Tibial nerve (tissue), 4 donors: ENCODE measurements around the gene CFL1. TPM values are rescaled to one million over a fixed set of nuclear protein-coding genes. Genes with fewer than 3 reads are reported as not detected.

Experiments
- DNase-seq, 2 donors: peaks; one replicate each; pipeline ENCODE4 v3.0.0-alpha.2; 2019; ENCODE audit warnings: low spot score in 2 of 2
- H3K27ac ChIP-seq, 4 donors: fragments of 200-600 bp; sonication (generic) in 3 of 4; one replicate each; pipeline ENCODE4 v1.5.1; 2017 to 2019; ENCODE audit warnings: mild to moderate bottlenecking in 1 of 4
- H3K27me3 ChIP-seq, 2 donors: fragments of 200-600 bp; sonication (generic) in 1 of 2; one replicate each; pipeline versions ENCODE4 v1.5.1 to v1.6.0; 2017 to 2019
- H3K36me3 ChIP-seq, 3 donors: fragments of 200-600 bp; sonication (generic); one replicate each; pipeline ENCODE4 v1.5.1; 2018 to 2019
- H3K4me1 ChIP-seq, 4 donors: fragments of 200-600 bp; sonication (generic) in 3 of 4; one replicate each; pipeline ENCODE4 v1.5.1; 2017 to 2019
- H3K4me3 ChIP-seq, 4 donors: fragments of 200-600 bp; sonication (generic) in 3 of 4; one replicate each; pipeline ENCODE4 v1.5.1; 2017 to 2019; ENCODE audit warnings: mild to moderate bottlenecking in 1 of 4, moderate library complexity in 1 of 4
- H3K9me3 ChIP-seq, 4 donors: fragments of 200-600 bp; sonication (generic) in 3 of 4; one replicate each; pipeline ENCODE4 v1.5.1; 2017 to 2019
- CTCF ChIP-seq, 5 experiments: fragments of 200-600 bp in 3 of 5; fragments of 450-650 bp in 2 of 5; sonication (generic) in 3 of 5; IDR thresholded peaks; one replicate each; pipeline ENCODE4 v1.5.1; 2016 to 2019; ENCODE audit warnings: antibody characterized with exemption in 5 of 5, mild to moderate bottlenecking in 3 of 5, moderate library complexity in 2 of 5
- EP300 ChIP-seq, 2 donors: sonication (generic); formaldehyde crosslinking; IDR thresholded peaks; one replicate each; pipeline ENCODE4 v1.6.1; 2017; ENCODE audit warnings: antibody characterized with exemption in 2 of 2, mild to moderate bottlenecking in 1 of 2
- POLR2A ChIP-seq, 2 donors: fragments of 450-650 bp; IDR thresholded peaks; one replicate each; pipeline ENCODE4 v1.6.1; 2017; ENCODE audit warnings: antibody characterized with exemption in 2 of 2, mild to moderate bottlenecking in 2 of 2, moderate library complexity in 2 of 2
- WGBS, 2 donors: methylation state at CpG; one replicate each; pipeline ENCODE4 v1.1.5; 2018; 5-methylcytosine and 5-hydroxymethylcytosine counted together
- total RNA-seq, 4 donors: library from RNA; depleted of rRNA; stranded (reverse); fragments of >200 nt; gene quantifications; one replicate each; pipeline ENCODE4 v1.1.0, GENCODE V29; 2016

Gene CFL1
- total RNA-seq, 4 donors from 2014 or later, result 461 to 881 (median 580) TPM

- 57 to 69% methylated on average over 18 of the region's 18 CpGs for WGBS, 2 donors
- TF ChIP-seq POLR2A (IDR thresholded peaks at IDR 0.05) (no peak), CTCF (IDR thresholded peaks at IDR 0.05) (no peak), EP300 (IDR thresholded peaks at IDR 0.05) (no peak)
- Histone ChIP-seq H3K36me3 (no peaks in the 10 kb centered on the region), H3K9me3 (no peaks in the 10 kb centered on the region), H3K27ac (no peak overlapping the region), H3K4me3 (no peak overlapping the region), H3K27me3 (no peaks in the 10 kb centered on the region), H3K4me1 (peaks cover 0 to 23% (median 9%) of the 10 kb centered on the region in 4 donors)
- no peak for DNase-seq
Observed at GRCh38 chr11:65814131-65814985, 43.6 kb downstream of the CFL1 start.

GRCh38 chr11:65811764-65812475 lies 46.1 kb downstream of the CFL1 start:
- TF ChIP-seq CTCF (IDR thresholded peaks at IDR 0.05), result no peak
- no peak for TF ChIP-seq POLR2A (IDR thresholded peaks at IDR 0.05)
- TF ChIP-seq EP300 (IDR thresholded peaks at IDR 0.05), result no peak
- WGBS, 2 donors, result 49 to 62% methylated on average over 19 of the region's 19 CpGs
- Histone ChIP-seq H3K36me3 (no peaks in the 10 kb centered on the region), H3K9me3 (no peaks in the 10 kb centered on the region), H3K27me3 (no peaks in the 10 kb centered on the region), H3K27ac (no peak overlapping the region), H3K4me1 (peaks cover 0 to 10% (median 1%) of the 10 kb centered on the region in 4 donors), H3K4me3 (no peak overlapping the region)
- no peak for DNase-seq

- WGBS, 2 donors, result 81 to 87% methylated on average over 23 of the region's 23 CpGs
- Histone ChIP-seq H3K27me3 (peaks cover 0 to 11% of the 10 kb centered on the region in 2 donors), H3K4me3 (no peak overlapping the region), H3K36me3 (no peaks in the 10 kb centered on the region), H3K9me3 (no peaks in the 10 kb centered on the region), H3K27ac (no peak overlapping the region), H3K4me1 (peaks cover 0 to 4% (median 0%) of the 10 kb centered on the region in 4 donors)
- TF ChIP-seq POLR2A (IDR thresholded peaks at IDR 0.05), result no peak
- no peak for TF ChIP-seq CTCF (IDR thresholded peaks at IDR 0.05)
- TF ChIP-seq EP300 (IDR thresholded peaks at IDR 0.05), result no peak
- no peak for DNase-seq
Observed at GRCh38 chr11:65810046-65810868, 47.7 kb downstream of the CFL1 start.

GRCh38 chr11:65809496-65809895 lies 48.5 kb downstream of the CFL1 start:
- Histone ChIP-seq H3K4me3 (no peak overlapping the region), H3K4me1 (no peaks in the 10 kb centered on the region), H3K36me3 (no peaks in the 10 kb centered on the region), H3K27me3 (peaks cover 0 to 18% of the 10 kb centered on the region in 2 donors), H3K27ac (no peak overlapping the region), H3K9me3 (no peaks in the 10 kb centered on the region)
- no peak for DNase-seq
- WGBS, 2 donors, result 76 to 85% methylated on average over 9 of the region's 9 CpGs
- no peak for TF ChIP-seq CTCF (IDR thresholded peaks at IDR 0.05)
- TF ChIP-seq POLR2A (IDR thresholded peaks at IDR 0.05), result no peak
- no peak for TF ChIP-seq EP300 (IDR thresholded peaks at IDR 0.05)
